Testis (tissue), 2 donors: Measurements from ENCODE around the gene TAS2R46.

Source experiments
- CTCF ChIP-seq, 3 experiments: fragments of 450-650 bp in 2 of 3; fragments of 200-600 bp in 1 of 3; sonication (generic) in 1 of 3; IDR thresholded peaks; one replicate each; pipeline ENCODE4 v1.5.1; 2016 to 2019; ENCODE audit warnings: antibody characterized with exemption in 3 of 3, mild to moderate bottlenecking in 2 of 3, moderate library complexity in 1 of 3
- POLR2A ChIP-seq: fragments of 450-650 bp; IDR thresholded peaks from one replicate; pipeline ENCODE4 v1.6.1; 2017; ENCODE audit warnings: antibody characterized with exemption, mild to moderate bottlenecking, moderate library complexity

- TF ChIP-seq CTCF (IDR thresholded peaks at IDR 0.05), result no peak
- TF ChIP-seq POLR2A, result no peak
These were observed 9.3 kb upstream of the TAS2R46 start for GRCh38 chr12:11071414-11071813.
